Tongue (tissue), 2 donors: ENCODE measurements around the gene ANKRD31. TPM values are rescaled to one million over a fixed set of nuclear protein-coding genes. Genes with fewer than 3 reads are reported as not detected.
"Not testable (repeated sequence)": the region's sequence is repeated elsewhere in the genome, so short reads cannot be mapped to it uniquely, and the experiment has no call there.

ENCODE experiments used
- DNase-seq: peaks from one replicate; pipeline ENCODE4 v3.0.0-alpha.2; 2015
- total RNA-seq: library from RNA; depleted of rRNA; stranded (reverse); fragments of >200 nt; gene quantifications from one replicate; pipeline ENCODE4 v1.2.3, GENCODE V29; 2014

Gene ANKRD31, protein sequence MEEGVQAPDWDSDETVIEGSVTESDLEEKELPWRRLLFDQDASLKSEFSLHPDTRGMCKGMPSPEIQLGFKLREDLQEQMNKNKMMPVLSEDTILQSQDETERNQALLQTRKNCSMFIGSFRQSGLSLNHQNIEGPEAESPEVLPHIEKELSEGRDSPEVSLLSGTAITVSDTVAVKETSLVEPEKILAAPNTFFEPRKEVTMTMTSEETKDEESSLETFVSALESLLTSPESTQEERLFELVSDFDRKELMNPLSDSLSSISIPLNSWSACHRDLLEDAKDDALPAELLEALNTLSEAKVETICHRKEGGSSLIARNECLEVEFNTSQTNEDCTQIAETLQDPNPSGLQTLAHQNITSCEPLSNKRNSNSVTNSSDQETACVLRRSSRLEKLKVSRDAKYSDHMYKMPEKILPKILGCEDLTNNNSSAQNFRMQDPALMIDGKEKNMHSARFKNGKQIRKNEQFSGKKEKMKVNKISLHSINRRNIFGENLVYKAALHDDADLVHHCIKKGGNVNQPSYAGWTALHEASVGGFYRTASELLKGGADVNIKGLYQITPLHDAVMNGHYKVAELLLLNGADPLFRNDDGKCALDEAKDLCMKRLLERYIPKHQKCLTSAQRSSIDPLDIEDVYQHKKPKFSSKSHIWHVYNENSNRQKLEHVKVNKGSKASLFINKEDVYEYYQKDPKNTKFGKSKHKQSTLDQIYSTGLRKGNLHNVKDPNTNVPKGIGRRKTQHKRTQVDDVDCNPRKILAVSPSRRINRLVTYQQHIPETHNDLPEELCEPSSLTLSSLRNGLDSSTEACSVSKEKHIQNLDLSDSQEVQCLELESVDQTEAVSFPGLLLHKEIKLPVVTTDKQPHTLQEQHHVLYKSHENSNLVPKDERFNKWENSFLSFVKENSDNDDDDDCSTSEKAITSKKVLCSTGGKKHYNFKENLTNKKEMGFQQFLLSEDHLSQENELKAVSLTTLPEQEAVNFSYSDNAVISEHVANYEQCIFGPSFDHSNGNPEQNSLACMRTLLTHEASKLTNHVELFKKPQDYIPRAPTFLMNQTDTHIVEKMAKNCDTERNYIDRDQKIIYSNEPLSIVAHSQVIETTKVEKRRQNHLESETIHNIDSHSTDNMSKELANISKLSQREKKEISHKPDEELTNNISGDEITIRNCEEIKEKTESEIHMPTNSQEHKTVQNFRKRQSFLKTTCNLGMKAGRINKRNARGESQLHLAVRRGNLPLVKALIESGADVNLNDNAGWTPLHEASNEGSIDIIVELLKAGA (N-terminal part only)
- 0.51 TPM for total RNA-seq

DNA sequence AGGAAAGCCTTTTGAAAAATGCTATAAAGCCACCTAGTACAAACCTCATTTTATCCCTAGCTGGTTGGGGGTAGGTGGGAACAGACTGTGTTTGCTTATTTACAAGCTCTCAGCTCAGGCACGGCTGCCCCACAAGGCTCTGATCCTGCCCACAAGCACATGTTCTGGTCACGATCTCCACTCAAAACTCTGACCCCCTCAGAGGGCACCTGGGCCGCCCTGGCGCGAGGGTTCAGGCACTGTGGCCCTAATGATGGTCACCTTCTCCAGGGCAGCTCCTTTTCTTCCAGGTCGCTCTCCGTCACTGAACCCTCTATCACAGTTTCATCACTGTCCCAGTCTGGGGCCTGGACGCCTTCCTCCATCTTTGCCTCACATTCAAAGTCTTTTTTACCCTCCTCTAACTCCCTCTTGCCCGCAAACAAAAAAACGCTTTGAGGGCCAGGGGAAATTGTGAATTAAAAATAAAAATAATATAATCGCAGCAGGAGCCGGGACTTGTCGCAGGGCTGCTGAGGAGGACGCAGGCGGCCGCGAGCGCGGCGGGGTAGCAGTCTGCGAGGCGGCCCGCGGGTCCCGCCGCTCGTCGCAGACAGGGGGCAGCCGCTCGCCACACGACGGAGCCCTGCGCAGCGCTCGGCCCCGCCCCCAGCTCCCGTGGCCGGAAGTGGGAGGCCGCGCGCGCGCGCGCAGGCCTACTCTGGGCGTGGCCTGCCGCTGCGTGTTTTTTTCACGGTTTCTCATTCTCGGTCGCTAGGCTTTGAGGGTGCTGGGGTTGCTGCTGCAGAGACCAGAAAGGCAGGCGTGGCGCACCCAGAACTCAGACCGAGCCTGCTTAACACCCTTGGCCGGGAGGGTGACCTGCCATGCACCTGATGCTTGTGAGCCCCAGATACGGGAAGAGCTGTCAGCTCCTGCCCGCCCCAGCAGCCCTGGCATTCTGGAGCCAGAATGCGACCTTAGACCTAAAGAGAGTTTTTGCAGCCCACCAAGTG, at the start of gene ANKRD31:
Gene ANKRD31 (minus strand): TSS at position 557 of the 995 bp plus-strand sequence. CDS start 192 bp downstream, at position 365.
- DNase-seq = peak; percentile 95

GRCh38 chr5:75286211-75286773, 49.6 kb upstream of the ANKRD31 start:
- peak; percentile 39 for DNase-seq

- DNase-seq = no peak
These were observed 45.9 kb upstream of the ANKRD31 start for GRCh38 chr5:75282581-75282980.

DNA sequence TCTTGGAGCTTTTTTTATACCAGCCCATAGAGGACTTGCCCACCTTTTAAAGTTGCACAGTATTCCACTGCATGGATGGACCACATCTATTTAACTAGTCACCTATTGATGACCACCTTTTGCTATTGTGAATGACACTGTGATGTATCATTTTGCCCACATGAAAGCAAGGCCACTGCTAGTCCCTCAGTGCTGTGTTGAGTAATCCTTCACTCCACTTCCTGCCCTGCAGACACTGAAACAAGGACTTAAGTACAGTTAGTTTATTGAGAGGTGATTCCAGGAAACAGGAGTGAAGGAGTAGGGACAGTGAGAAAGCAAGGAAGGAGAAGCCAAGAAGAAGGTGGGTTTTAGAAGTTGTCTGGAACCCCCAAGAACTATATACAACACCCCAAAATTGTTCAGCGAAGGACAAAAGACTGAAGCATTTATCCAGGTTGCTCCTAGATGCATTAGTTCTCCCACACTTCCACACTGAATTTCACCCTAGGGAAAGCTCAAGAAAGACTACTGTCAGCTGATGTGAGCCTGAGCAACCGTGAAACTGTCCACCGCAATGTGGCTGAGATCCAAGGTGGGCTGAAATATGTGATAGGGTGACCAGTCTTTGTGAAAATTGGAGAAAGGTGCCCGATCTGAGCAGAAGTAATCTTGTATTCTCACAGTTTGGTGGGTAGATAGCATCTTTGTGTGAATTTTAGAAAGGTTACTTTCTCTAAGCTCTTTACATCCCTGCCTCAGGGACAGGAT, 45.2 kb upstream of the ANKRD31 start:
- no peak for DNase-seq

DNA sequence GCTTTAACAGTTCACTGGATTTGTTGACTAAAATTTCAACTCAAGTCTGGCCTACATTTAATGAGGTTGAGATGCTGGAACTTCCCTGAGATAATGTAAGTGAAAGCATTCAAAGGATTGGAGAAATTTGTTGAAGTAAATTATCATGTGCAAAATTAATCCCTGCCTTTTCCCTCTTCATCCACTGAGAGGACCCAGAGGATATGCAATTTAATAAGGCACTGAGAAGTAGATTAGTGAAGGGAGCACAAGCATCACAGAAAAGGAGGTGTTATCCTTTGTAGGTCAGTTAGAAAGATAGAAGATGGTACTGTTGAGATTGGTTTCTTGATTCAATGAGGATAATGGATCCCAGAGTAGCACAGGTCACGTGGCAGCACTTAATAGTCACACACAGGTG, 42.6 kb upstream of the ANKRD31 start:
- DNase-seq = no peak

- DNase-seq = no peak
These were observed 40.8 kb upstream of the ANKRD31 start for GRCh38 chr5:75277463-75277862.

DNA sequence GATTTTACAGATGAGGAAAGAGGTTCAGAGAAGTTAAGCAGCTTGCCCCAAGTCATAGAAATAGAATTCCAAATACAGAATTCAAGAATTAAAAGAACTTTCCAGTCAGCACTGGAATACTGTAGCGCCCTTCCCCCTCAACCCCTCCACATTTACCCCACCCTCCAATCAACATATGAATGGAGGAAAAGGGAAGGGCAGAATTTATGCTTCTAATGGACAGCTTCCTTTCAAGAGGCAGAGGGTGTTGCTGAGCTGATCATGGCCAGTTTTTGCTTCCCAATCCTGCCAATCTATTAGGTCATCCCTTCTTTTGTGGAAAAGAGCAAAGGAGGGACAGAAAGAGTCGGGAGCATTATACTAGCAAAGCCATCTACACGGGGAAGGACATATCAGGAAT, 39.1 kb upstream of the ANKRD31 start:
- no peak for DNase-seq

- DNase-seq = no peak
These were observed 38.5 kb upstream of the ANKRD31 start for GRCh38 chr5:75275147-75275546.

- no peak for DNase-seq
These were observed 37.8 kb upstream of the ANKRD31 start for GRCh38 chr5:75274486-75274885.

GRCh38 chr5:75270605-75271004, 33.9 kb upstream of the ANKRD31 start:
- not testable (repeated sequence) for DNase-seq

GRCh38 chr5:75265731-75266130, 29.1 kb upstream of the ANKRD31 start:
- peak; percentile 15 for DNase-seq

GRCh38 chr5:75262271-75262670, 25.6 kb upstream of the ANKRD31 start:
- DNase-seq = no peak

- DNase-seq = no peak
These were observed 24.0 kb upstream of the ANKRD31 start for GRCh38 chr5:75260708-75261107.

DNA sequence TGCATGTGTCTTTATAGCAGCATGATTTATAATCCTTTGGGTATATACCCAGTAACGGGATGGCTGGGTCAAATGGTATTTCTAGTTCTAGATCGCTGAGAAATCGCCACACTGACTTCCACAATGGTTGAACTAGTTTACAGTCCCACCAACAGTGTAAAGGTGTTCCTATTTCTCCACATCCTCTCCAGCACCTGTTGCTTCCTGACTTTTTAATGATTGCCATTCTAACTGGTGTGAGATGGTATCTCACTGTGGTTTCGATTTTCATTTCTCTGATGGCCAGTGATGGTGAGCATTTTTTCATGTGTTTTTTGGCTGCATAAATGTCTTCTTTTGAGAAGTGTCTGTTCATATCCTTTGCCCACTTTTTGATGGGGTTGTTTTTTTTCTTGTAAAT, 13.8 kb upstream of the ANKRD31 start:
- DNase-seq = not testable (repeated sequence)

DNA sequence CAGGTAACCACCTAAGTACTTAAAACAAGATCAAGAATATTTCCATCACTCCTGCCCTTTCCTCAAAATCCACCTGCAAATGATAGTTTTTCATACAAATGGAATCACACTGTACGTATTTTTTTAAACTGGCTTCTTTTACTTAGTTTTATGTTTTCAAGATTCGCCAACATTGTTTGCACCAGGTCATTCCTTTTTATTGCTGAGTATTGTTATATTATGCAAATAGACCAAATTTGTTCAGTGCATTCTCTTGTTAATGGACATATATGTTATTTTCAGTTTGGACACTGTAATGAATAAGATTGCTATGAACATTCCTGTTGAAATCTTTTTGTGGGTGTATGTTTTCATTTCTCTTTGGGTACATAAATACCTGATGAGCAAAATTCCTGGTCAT, 8.3 kb upstream of the ANKRD31 start:
- DNase-seq = no peak

- no peak for DNase-seq
These were observed 6.8 kb upstream of the ANKRD31 start for GRCh38 chr5:75243510-75243909.

DNA sequence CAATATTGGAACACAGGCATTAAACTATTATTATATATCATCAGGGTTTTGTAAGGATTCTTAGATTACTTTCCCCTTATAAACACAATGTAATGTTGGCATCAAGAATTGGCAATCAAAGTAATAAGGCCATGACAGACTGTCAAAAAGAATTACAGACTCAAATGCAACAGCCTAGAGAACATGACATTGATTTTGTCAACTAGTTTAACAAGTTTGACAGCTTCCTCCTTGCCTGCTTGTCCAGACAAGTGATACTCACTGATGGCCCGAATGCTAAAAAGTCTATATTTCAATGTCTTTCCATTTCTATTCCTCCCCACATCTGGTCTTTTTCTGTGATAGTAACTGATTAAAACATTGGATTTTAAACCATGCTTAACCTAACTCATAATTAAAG, 6.4 kb upstream of the ANKRD31 start:
- peak; percentile 14 for DNase-seq

DNA sequence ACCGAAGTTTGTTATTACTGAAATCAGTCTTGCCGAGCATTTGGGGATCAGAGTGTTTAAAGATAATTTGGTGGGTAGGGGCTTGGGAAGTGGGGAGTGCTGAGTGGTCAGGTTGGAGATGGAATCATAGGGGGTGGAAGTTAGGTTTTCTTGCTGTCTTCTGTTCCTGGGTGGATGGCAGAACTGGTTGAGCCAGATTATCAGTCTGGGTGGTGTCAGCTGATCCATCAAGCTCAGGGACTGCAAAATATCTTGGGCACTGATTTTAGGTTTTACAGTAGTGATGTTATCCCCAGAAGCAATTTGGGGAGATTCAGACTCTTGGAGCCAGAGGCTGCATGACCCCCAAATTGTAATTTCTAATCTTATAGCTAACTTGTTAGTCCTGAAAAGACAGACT, 5.4 kb upstream of the ANKRD31 start:
- DNase-seq = no peak

GRCh38 chr5:75239681-75240080, 3.0 kb upstream of the ANKRD31 start:
- DNase-seq = no peak

DNA sequence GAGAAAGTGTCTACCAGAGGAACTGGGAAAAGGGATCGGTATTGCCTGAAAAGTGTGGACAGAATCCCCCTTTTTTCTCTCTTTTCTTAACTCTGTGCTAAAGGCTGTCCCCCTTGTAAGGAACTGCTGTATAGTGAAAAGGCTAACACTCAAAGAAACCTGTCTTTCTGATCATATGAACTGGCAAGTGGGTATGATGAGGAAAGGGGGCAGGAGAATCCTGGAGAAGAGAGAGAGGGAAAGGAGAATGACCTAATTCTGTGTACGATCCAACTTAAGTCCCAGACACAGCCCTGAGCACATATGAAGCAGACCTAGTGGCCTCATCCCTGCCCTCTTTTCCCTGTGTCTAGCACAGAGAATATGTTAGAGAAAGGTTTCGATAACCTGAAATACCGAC, 967 bp downstream of the ANKRD31 start:
- no peak for DNase-seq
